PC-9 (cell line): ENCODE data around the gene FUT9. TPM values are rescaled to one million over a fixed set of nuclear protein-coding genes. Genes with fewer than 3 reads are reported as not detected.

Experiments
- BruUV-seq: library from RNA; stranded (reverse); fragments of 400-500 nt; replicated peaks from 2 replicates; lab custom pipeline; 2021; lab: Mats Ljungman, UMichigan
- CTCF ChIA-PET: fragments of 300-600 bp; sonication (Branson Sonifier 250); formaldehyde crosslinking; loops from one replicate; lab custom pipeline; 2022; ENCODE audit warnings: antibody characterized with exemption; lab: Charles Lee
- POLR2A ChIA-PET: fragments of 300-600 bp; sonication (Branson Sonifier 250); formaldehyde crosslinking; loops from one replicate; lab custom pipeline; 2022; ENCODE audit warnings: antibody characterized with exemption; ENCODE audit not compliant: unreplicated experiment; lab: Charles Lee
- DNase-seq, 2 experiments: peaks; one replicate each; pipeline versions ENCODE4 v3.0.0 to v3.0.0-alpha.2; 2015 to 2022; ENCODE audit warnings: mixed read lengths in 1 of 2
- H2AFZ ChIP-seq: fragments of 200-600 bp; sonication (generic); 2 replicates; pipeline ENCODE4 v1.8.1; 2017; ENCODE audit warnings: antibody characterized with exemption
- H3F3A ChIP-seq: fragments of 200-600 bp; sonication (generic); 2 replicates; pipeline ENCODE4 v1.8.1; 2017; ENCODE audit warnings: antibody characterized with exemption, mild to moderate bottlenecking, low read depth; ENCODE audit not compliant: insufficient read depth
- H3K27ac ChIP-seq: fragments of 200-600 bp; sonication (generic); 2 replicates; pipeline ENCODE4 v1.6.1; 2016; ENCODE audit warnings: mixed run types
- H3K27me3 ChIP-seq: fragments of 200-600 bp; sonication (generic); 2 replicates; pipeline ENCODE4 v1.6.1; 2016; ENCODE audit warnings: low read depth, mixed run types; ENCODE audit not compliant: insufficient read depth
- H3K36me3 ChIP-seq: fragments of 200-600 bp; sonication (generic); 2 replicates; pipeline ENCODE4 v1.6.1; 2016; ENCODE audit warnings: low read depth, mixed run types
- H3K4me1 ChIP-seq: fragments of 200-600 bp; sonication (generic); replicated peaks from 2 replicates; pipeline ENCODE4 v1.6.1; 2016; ENCODE audit warnings: mixed run types; ENCODE audit not compliant: insufficient read depth
- H3K4me2 ChIP-seq: fragments of 200-600 bp; sonication (generic); 2 replicates; pipeline ENCODE4 v1.6.1; 2017; ENCODE audit warnings: mixed run types
- H3K4me3 ChIP-seq: fragments of 200-600 bp; sonication (generic); 2 replicates; pipeline ENCODE4 v1.6.1; 2016; ENCODE audit warnings: mixed run types
- H3K79me2 ChIP-seq: fragments of 200-600 bp; sonication (generic); 2 replicates; pipeline ENCODE4 v1.6.1; 2017; ENCODE audit warnings: low read depth, mixed run types
- H3K9me2 ChIP-seq: fragments of 200-600 bp; sonication (generic); 2 replicates; pipeline ENCODE4 v1.8.1; 2017; ENCODE audit warnings: mild to moderate bottlenecking; ENCODE audit not compliant: insufficient read depth
- H3K9me3 ChIP-seq: fragments of 200-600 bp; sonication (generic); 2 replicates; pipeline ENCODE4 v1.8.1; 2016; ENCODE audit warnings: low read depth; ENCODE audit not compliant: insufficient read depth
- H4K20me1 ChIP-seq: fragments of 200-600 bp; sonication (generic); 2 replicates; pipeline ENCODE4 v1.8.1; 2017; ENCODE audit not compliant: insufficient read depth
- EZH2 ChIP-seq: fragments of 200-600 bp; sonication (generic); IDR thresholded peaks from 2 replicates; pipeline ENCODE4 v1.8.0; 2017; ENCODE audit warnings: antibody characterized with exemption, low read depth
- intact Hi-C: fragments of 100-400 bp; cut with micrococcal nuclease; formaldehyde crosslinking; loops from one replicate; pipeline ENCODE4 v1.10.0; 2022; ENCODE audit not compliant: unreplicated experiment
- total RNA-seq: library from RNA; stranded (reverse); gene quantifications from 2 replicates; pipeline ENCODE4 v1.2.3, GENCODE V29; 2021
- TF ChIP-seq, protein P1 (sequence below): fragments of 200-600 bp; sonication (generic); conservative IDR thresholded peaks from 2 replicates; pipeline ENCODE4 v1.6.1; 2017; ENCODE audit warnings: mixed run types, antibody characterized with exemption, mild to moderate bottlenecking, moderate library complexity

Gene FUT9
- total RNA-seq, 1 experiment from 2014 or later, result 6.9 TPM

DNA sequence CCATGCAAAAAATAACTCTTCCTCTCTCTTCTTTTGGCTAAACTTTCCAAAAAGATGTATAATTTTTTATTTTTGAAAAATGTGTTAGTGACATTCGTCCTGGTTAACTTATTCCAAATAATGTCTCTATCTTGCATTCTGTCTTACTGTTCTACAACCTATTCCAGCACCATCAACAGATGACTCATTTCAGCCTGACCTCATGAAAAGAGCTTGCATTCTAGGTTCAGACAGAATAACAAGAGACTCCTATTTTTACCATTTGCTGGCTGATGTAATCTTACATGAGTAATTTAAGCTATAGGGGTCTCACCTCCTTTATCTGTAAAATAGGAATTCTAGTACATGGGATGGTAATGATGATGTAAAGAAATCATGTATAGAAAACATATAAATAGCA, 109.0 kb downstream of the FUT9 start:
- ChIA-PET CTCF (no interaction called here), POLR2A (no interaction called here)
- Histone ChIP-seq H3K27me3 (no peaks in the 10 kb centered on the region), H3K4me3 (no peak overlapping the region), H2AFZ (no peak overlapping the region), H3K36me3 (no peaks in the 10 kb centered on the region), H3K9me2 (no peaks in the 10 kb centered on the region), H3K79me2 (no peaks in the 10 kb centered on the region), H4K20me1 (no peaks in the 10 kb centered on the region), H3K4me1 (no peaks in the 10 kb centered on the region), H3K4me2 (no peak overlapping the region), H3K27ac (0 out of 2 replicates have a peak overlapping the region, but pooled peaks have one; percentile 11), H3K9me3 (no peaks in the 10 kb centered on the region), H3F3A (no peaks in the 10 kb centered on the region)
- DNase-seq, result no peak
- intact Hi-C loops, result no loop called here
- no peak for TF ChIP-seq EZH2
- TF ChIP-seq, protein P1, sequence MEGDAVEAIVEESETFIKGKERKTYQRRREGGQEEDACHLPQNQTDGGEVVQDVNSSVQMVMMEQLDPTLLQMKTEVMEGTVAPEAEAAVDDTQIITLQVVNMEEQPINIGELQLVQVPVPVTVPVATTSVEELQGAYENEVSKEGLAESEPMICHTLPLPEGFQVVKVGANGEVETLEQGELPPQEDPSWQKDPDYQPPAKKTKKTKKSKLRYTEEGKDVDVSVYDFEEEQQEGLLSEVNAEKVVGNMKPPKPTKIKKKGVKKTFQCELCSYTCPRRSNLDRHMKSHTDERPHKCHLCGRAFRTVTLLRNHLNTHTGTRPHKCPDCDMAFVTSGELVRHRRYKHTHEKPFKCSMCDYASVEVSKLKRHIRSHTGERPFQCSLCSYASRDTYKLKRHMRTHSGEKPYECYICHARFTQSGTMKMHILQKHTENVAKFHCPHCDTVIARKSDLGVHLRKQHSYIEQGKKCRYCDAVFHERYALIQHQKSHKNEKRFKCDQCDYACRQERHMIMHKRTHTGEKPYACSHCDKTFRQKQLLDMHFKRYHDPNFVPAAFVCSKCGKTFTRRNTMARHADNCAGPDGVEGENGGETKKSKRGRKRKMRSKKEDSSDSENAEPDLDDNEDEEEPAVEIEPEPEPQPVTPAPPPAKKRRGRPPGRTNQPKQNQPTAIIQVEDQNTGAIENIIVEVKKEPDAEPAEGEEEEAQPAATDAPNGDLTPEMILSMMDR, result no peak
- no TSS peak for BruUV-seq

GRCh38 chr6:96138406-96138805, 122.6 kb downstream of the FUT9 start:
- Histone ChIP-seq H3K36me3 (no peaks in the 10 kb centered on the region; the same call in 1 of the 2 replicates), H3F3A (no peaks in the 10 kb centered on the region), H4K20me1 (no peaks in the 10 kb centered on the region), H3K4me3 (no peak overlapping the region), H3K79me2 (no peaks in the 10 kb centered on the region), H3K9me3 (no peaks in the 10 kb centered on the region), H2AFZ (no peak overlapping the region), H3K4me2 (no peak overlapping the region), H3K9me2 (no peaks in the 10 kb centered on the region), H3K4me1 (peaks cover 5% of the 10 kb centered on the region), H3K27me3 (no peaks in the 10 kb centered on the region), H3K27ac (no peak overlapping the region)
- DNase-seq, result no peak
- no TSS peak for BruUV-seq
- ChIA-PET POLR2A (no interaction called here), CTCF (no interaction called here)
- TF ChIP-seq EZH2, result no peak
- TF ChIP-seq, protein P1, result no peak
- intact Hi-C loops, result no loop called here

GRCh38 chr6:96142142-96142541, 126.4 kb downstream of the FUT9 start:
- Histone ChIP-seq H3K79me2 (no peaks in the 10 kb centered on the region), H3K4me3 (no peak overlapping the region), H2AFZ (no peak overlapping the region), H4K20me1 (no peaks in the 10 kb centered on the region), H3K36me3 (no peaks in the 10 kb centered on the region; the same call in 1 of the 2 replicates), H3F3A (no peaks in the 10 kb centered on the region), H3K4me1 (peaks cover 11% of the 10 kb centered on the region), H3K9me2 (no peaks in the 10 kb centered on the region), H3K4me2 (no peak overlapping the region), H3K27ac (no peak overlapping the region), H3K9me3 (0 out of 2 replicates have a peak, but pooled peaks cover 4% of the 10 kb centered on the region), H3K27me3 (no peaks in the 10 kb centered on the region)
- DNase-seq, result no peak
- TF ChIP-seq, protein P1, result no peak
- no peak for TF ChIP-seq EZH2
- ChIA-PET CTCF (no interaction called here), POLR2A (no interaction called here)
- no TSS peak for BruUV-seq
- intact Hi-C loops, result no loop called here
